ENCODE measurements around the gene FCHO1. TPM values are rescaled to one million over a fixed set of nuclear protein-coding genes. Genes with fewer than 3 reads are reported as not detected.

FCHO1 gene
- total RNA-seq, 1 experiment from 2014 or later, result 1.1 TPM

- no peak overlapping the region for H3K4me3 ChIP-seq (ENCODE audit: low read depth in 2 of 2, low read length in 2 of 2)
- no peak overlapping the region for H3K27ac ChIP-seq (ENCODE audit: low read length)
- ATAC-seq (no peak), DNase-seq (ENCODE audit: low read depth, low spot score) (no peak)
- H3K9me3 ChIP-seq (ENCODE audit: control insufficient read depth, insufficient read depth, low read depth, low read length), result no peaks in the 10 kb centered on the region
- no TSS peak for BruUV-seq (replicated peaks)
- in situ Hi-C loops (cut with HindIII; ENCODE audit: low pct_unique_long_range_greater_than_20kb, low sequenced_read_pairs), result no loop called here
- TF ChIP-seq TCF7L2 (IDR thresholded peaks at IDR 0.05; ENCODE audit: low read depth, low read length) (no peak), CTCF (IDR thresholded peaks at IDR 0.05) (no peak), SIN3A (IDR thresholded peaks at IDR 0.05; ENCODE audit: borderline replicate concordance, insufficient read depth, low read depth, low read length) (no peak), POLR2AphosphoS5 (IDR thresholded peaks at IDR 0.05; ENCODE audit: low read depth, low read length) (no peak)
- TF ChIP-seq, protein P1, sequence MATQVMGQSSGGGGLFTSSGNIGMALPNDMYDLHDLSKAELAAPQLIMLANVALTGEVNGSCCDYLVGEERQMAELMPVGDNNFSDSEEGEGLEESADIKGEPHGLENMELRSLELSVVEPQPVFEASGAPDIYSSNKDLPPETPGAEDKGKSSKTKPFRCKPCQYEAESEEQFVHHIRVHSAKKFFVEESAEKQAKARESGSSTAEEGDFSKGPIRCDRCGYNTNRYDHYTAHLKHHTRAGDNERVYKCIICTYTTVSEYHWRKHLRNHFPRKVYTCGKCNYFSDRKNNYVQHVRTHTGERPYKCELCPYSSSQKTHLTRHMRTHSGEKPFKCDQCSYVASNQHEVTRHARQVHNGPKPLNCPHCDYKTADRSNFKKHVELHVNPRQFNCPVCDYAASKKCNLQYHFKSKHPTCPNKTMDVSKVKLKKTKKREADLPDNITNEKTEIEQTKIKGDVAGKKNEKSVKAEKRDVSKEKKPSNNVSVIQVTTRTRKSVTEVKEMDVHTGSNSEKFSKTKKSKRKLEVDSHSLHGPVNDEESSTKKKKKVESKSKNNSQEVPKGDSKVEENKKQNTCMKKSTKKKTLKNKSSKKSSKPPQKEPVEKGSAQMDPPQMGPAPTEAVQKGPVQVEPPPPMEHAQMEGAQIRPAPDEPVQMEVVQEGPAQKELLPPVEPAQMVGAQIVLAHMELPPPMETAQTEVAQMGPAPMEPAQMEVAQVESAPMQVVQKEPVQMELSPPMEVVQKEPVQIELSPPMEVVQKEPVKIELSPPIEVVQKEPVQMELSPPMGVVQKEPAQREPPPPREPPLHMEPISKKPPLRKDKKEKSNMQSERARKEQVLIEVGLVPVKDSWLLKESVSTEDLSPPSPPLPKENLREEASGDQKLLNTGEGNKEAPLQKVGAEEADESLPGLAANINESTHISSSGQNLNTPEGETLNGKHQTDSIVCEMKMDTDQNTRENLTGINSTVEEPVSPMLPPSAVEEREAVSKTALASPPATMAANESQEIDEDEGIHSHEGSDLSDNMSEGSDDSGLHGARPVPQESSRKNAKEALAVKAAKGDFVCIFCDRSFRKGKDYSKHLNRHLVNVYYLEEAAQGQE (IDR thresholded peaks at IDR 0.05; ENCODE audit: insufficient read depth in 1 of 2, low read depth in 2 of 2, low read length in 1 of 2), result no peak
- CTCF ChIA-PET, result no interaction called here
- peaks cover 4% of the 10 kb centered on the region for H3K4me1 ChIP-seq (ENCODE audit: control insufficient read depth, insufficient read depth, low read length)
- intact Hi-C loops (cut with micrococcal nuclease; ENCODE audit: unreplicated experiment), result no loop called here
- H3K36me3 ChIP-seq (ENCODE audit: control insufficient read depth, insufficient read depth, low read length), result no peaks in the 10 kb centered on the region
- POLR2A ChIA-PET, result no interaction called here
- no peaks in the 10 kb centered on the region for H3K27me3 ChIP-seq (ENCODE audit: control insufficient read depth, insufficient read depth, low read length)
These were observed 9.9 kb downstream of the FCHO1 start for GRCh38 chr19:17761148-17761547.

GRCh38 chr19:17762505-17763229, 11.4 kb downstream of the FCHO1 start:
- TF ChIP-seq POLR2AphosphoS5 (IDR thresholded peaks at IDR 0.05; ENCODE audit: low read depth, low read length) (no peak), SIN3A (IDR thresholded peaks at IDR 0.05; ENCODE audit: borderline replicate concordance, insufficient read depth, low read depth, low read length) (no peak), TCF7L2 (IDR thresholded peaks at IDR 0.05; ENCODE audit: low read depth, low read length) (no peak), CTCF (IDR thresholded peaks at IDR 0.05) (no peak)
- TF ChIP-seq, protein P1 (IDR thresholded peaks at IDR 0.05; ENCODE audit: insufficient read depth in 1 of 2, low read depth in 2 of 2, low read length in 1 of 2), result no peak
- intact Hi-C loops (cut with micrococcal nuclease; ENCODE audit: unreplicated experiment), result no loop called here
- no peaks in the 10 kb centered on the region for H3K36me3 ChIP-seq (ENCODE audit: control insufficient read depth, insufficient read depth, low read length)
- no peaks in the 10 kb centered on the region for H3K27me3 ChIP-seq (ENCODE audit: control insufficient read depth, insufficient read depth, low read length)
- ATAC-seq (peak; percentile 63), DNase-seq (ENCODE audit: low read depth, low spot score) (no peak)
- no peak overlapping the region for H3K4me3 ChIP-seq (ENCODE audit: low read depth in 2 of 2, low read length in 2 of 2)
- CTCF ChIA-PET, result interaction anchor here (0.5 to 0.7 kb wide), 2 partner anchors 156 to 288 kb away, joined by 3 to 4 read pairs; no protein-coding TSS in a partner anchor
- no TSS peak for BruUV-seq (replicated peaks)
- H3K9me3 ChIP-seq (ENCODE audit: control insufficient read depth, insufficient read depth, low read depth, low read length), result no peaks in the 10 kb centered on the region
- H3K4me1 ChIP-seq (ENCODE audit: control insufficient read depth, insufficient read depth, low read length), result peaks cover 3% of the 10 kb centered on the region; the same call in 1 of the 2 replicates
- no peak overlapping the region for H3K27ac ChIP-seq (ENCODE audit: low read length)
- POLR2A ChIA-PET, result interaction anchor here (0.6 kb wide), 1 partner anchor 154 kb away, joined by 4 read pairs; no protein-coding TSS in a partner anchor
- in situ Hi-C loops (cut with HindIII; ENCODE audit: low pct_unique_long_range_greater_than_20kb, low sequenced_read_pairs), result no loop called here

Measured in Panc1 (cell line).